OCI-LY1 (cell line): ENCODE results near the gene TMEM11.

Experiments
- H2AFZ ChIP-seq: fragments of 200-600 bp; sonication (generic), shearing (Covaris generic); 2 replicates; pipeline ENCODE4 v1.6.0; 2014; ENCODE audit warnings: antibody characterized with exemption, mild to moderate bottlenecking, low read length
- H3F3A ChIP-seq: fragments of 200-600 bp; sonication (generic), shearing (Covaris generic); 2 replicates; pipeline ENCODE4 v1.6.0; 2014; ENCODE audit warnings: mild to moderate bottlenecking, antibody characterized with exemption, low read length, moderate library complexity; ENCODE audit not compliant: insufficient read depth
- H3K27ac ChIP-seq: fragments of 200-600 bp; sonication (generic); 2 replicates; pipeline ENCODE4 v1.5.1; 2014; ENCODE audit warnings: low read length, mixed run types, mild to moderate bottlenecking, low read depth; ENCODE audit not compliant: poor library complexity, severe bottlenecking
- H3K27me3 ChIP-seq: fragments of 200-600 bp; sonication (generic); 2 replicates; pipeline ENCODE4 v1.6.0; 2014; ENCODE audit warnings: antibody characterized with exemption, mild to moderate bottlenecking, low read length, moderate library complexity; ENCODE audit not compliant: insufficient read depth
- H3K36me3 ChIP-seq: fragments of 200-600 bp; sonication (generic); 2 replicates; pipeline ENCODE4 v1.6.1; 2014; ENCODE audit warnings: mild to moderate bottlenecking, antibody characterized with exemption, low read length, moderate library complexity, mixed read lengths; ENCODE audit not compliant: insufficient read depth
- H3K4me1 ChIP-seq: fragments of 200-600 bp; sonication (generic); 2 replicates; pipeline ENCODE4 v1.5.1; 2014; ENCODE audit warnings: mild to moderate bottlenecking, low read length, moderate library complexity; ENCODE audit not compliant: insufficient read depth, severe bottlenecking
- H3K4me2 ChIP-seq: fragments of 200-600 bp; sonication (generic), shearing (Covaris generic); 2 replicates; pipeline ENCODE4 v1.6.1; 2014; ENCODE audit warnings: low read length
- H3K4me3 ChIP-seq: fragments of 200-600 bp; sonication (generic); 2 replicates; pipeline ENCODE4 v1.5.1; 2014; ENCODE audit warnings: low read length, low read depth, mild to moderate bottlenecking, mixed read lengths; ENCODE audit not compliant: poor library complexity, severe bottlenecking
- H3K79me2 ChIP-seq: fragments of 200-600 bp; shearing (Covaris generic); 2 replicates; pipeline ENCODE4 v1.6.1; 2016; ENCODE audit warnings: mixed run types, low read length, mixed read lengths; ENCODE audit not compliant: insufficient read depth
- H3K9ac ChIP-seq: fragments of 200-600 bp; sonication (generic), shearing (Covaris generic); 2 replicates; pipeline ENCODE4 v1.6.1; 2014; ENCODE audit warnings: mild to moderate bottlenecking, low read length, mixed read lengths
- H3K9me2 ChIP-seq: fragments of 200-600 bp; sonication (generic), shearing (Covaris generic); 2 replicates; pipeline ENCODE4 v1.6.1; 2014; ENCODE audit warnings: low read depth, mild to moderate bottlenecking, low read length, mixed read lengths
- H3K9me3 ChIP-seq: fragments of 200-600 bp; shearing (Covaris generic); 2 replicates; pipeline ENCODE4 v1.6.1; 2014; ENCODE audit warnings: low read length, mixed read lengths
- H4K20me1 ChIP-seq: fragments of 200-600 bp; sonication (generic), shearing (Covaris generic); 2 replicates; pipeline ENCODE4 v1.6.0; 2016; ENCODE audit warnings: mild to moderate bottlenecking, low read length; ENCODE audit not compliant: insufficient read depth
- EZH2 ChIP-seq: fragments of 200-600 bp; sonication (generic), shearing (Covaris generic); IDR thresholded peaks from 2 replicates; pipeline ENCODE4 v1.8.0; 2017; ENCODE audit warnings: borderline replicate concordance, mixed run types, mild to moderate bottlenecking, antibody characterized with exemption, low read length, moderate library complexity, mixed read lengths
- TF ChIP-seq, protein P1 (sequence below): fragments of 200-600 bp; sonication (generic), shearing (Covaris generic); IDR thresholded peaks from 2 replicates; pipeline ENCODE4 v1.5.1; 2017; ENCODE audit warnings: mild to moderate bottlenecking, antibody characterized with exemption, low read length, moderate library complexity, mixed read lengths

TMEM11 gene

DNA sequence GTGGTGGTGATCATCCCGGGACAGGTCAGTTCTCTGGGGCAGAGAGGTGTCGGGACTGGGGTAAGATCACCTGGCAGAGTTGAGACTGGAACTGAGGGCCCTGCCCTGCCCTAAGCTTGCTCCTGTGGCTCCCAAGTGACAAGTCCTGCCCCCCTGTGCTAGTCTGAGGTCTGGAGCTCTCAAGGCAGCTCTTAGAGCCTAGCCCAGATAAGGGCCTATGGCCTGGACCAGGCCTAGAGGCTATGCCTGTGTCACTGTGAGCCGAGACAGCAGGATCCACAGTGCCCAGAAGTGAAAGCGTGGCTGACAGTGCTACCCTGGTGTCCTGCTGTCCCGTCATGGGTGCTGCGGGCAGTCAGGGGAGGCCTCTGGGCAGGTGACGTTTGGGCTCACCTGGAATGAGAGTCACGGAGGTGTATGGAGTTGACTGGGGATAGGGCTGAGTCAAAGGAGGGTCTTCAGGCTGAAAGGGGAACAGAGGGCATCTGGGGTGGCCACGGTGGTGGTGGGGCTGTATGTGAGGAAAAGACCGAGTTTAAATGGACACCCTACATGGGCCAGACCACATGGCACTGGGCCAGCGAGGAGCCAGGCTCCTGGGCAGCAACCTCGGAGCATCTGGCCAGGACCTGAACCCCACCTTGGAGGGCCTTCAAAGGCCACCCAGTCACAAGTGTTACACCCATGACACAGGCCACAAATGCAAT is 33.7 kb upstream of the TMEM11 start:
- no peaks in the 10 kb centered on the region for H3K9me2 ChIP-seq
- H2AFZ ChIP-seq, result no peak overlapping the region
- H4K20me1 ChIP-seq, result no peaks in the 10 kb centered on the region
- H3K9me3 ChIP-seq, result no peaks in the 10 kb centered on the region
- H3K27me3 ChIP-seq, result peaks cover 4% of the 10 kb centered on the region; the same call in 1 of the 2 replicates
- no peak overlapping the region for H3K4me2 ChIP-seq
- H3K36me3 ChIP-seq, result no peaks in the 10 kb centered on the region
- peaks cover 6% of the 10 kb centered on the region for H3K4me1 ChIP-seq
- H3K79me2 ChIP-seq, result no peaks in the 10 kb centered on the region
- no peaks in the 10 kb centered on the region for H3F3A ChIP-seq
- no peak for TF ChIP-seq EZH2
- TF ChIP-seq, protein P1, sequence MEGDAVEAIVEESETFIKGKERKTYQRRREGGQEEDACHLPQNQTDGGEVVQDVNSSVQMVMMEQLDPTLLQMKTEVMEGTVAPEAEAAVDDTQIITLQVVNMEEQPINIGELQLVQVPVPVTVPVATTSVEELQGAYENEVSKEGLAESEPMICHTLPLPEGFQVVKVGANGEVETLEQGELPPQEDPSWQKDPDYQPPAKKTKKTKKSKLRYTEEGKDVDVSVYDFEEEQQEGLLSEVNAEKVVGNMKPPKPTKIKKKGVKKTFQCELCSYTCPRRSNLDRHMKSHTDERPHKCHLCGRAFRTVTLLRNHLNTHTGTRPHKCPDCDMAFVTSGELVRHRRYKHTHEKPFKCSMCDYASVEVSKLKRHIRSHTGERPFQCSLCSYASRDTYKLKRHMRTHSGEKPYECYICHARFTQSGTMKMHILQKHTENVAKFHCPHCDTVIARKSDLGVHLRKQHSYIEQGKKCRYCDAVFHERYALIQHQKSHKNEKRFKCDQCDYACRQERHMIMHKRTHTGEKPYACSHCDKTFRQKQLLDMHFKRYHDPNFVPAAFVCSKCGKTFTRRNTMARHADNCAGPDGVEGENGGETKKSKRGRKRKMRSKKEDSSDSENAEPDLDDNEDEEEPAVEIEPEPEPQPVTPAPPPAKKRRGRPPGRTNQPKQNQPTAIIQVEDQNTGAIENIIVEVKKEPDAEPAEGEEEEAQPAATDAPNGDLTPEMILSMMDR, result no peak
- no peak overlapping the region for H3K4me3 ChIP-seq
- no peak overlapping the region for H3K9ac ChIP-seq
- H3K27ac ChIP-seq, result no peak overlapping the region

DNA sequence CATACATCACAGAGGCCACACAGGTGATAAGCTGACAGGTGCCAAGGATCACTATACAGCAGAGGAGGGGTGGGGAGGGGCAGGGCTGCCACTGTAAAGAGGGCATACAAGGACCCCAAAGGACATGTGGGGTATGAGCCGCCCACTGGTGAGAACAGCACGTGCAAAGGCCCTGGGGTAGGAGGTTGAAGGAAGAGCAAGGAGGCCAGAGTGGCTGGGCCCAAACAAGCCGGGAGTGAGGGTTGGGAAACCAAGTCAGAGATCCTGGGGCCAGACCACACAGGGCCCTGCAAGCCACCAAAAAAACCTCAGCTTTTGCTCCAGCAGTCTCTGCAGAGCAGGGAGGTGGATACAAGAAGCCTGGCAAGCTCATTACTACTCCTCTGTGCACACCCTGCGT is 32.7 kb upstream of the TMEM11 start:
- H3K9ac ChIP-seq, result no peak overlapping the region
- H3F3A ChIP-seq, result no peaks in the 10 kb centered on the region
- H3K79me2 ChIP-seq, result no peaks in the 10 kb centered on the region
- TF ChIP-seq, protein P1, result no peak
- no peak for TF ChIP-seq EZH2
- H3K36me3 ChIP-seq, result no peaks in the 10 kb centered on the region
- no peaks in the 10 kb centered on the region for H3K4me1 ChIP-seq
- no peaks in the 10 kb centered on the region for H3K9me2 ChIP-seq
- H2AFZ ChIP-seq, result no peak overlapping the region
- no peak overlapping the region for H3K4me3 ChIP-seq
- no peaks in the 10 kb centered on the region for H3K27me3 ChIP-seq
- no peaks in the 10 kb centered on the region for H4K20me1 ChIP-seq
- no peak overlapping the region for H3K4me2 ChIP-seq
- H3K9me3 ChIP-seq, result no peaks in the 10 kb centered on the region
- H3K27ac ChIP-seq, result no peak overlapping the region

DNA sequence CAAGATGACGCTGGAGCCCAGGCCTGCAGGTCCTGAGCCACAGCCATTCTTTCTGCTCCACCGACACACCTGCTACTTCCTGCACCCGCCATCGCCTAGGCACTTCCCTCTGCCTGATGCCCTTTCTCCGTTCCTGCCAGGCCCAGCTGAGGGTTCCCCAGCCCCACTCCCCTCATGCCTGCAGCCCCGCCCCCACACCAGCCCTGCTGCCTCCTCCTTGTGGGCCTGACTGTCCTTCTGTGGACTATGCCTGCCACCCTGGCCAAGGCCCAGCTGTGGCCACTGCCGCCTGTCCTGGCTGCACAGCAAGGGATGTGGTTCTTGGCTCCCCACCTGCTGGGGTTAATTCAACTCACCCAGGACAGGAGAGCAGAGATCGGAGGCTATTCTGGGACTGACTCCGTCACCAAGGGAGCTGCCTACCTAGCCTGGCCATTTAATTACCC is 31.7 kb upstream of the TMEM11 start:
- Histone ChIP-seq H3K27me3 (no peaks in the 10 kb centered on the region; the same call in 1 of the 2 replicates), H3F3A (no peaks in the 10 kb centered on the region), H3K9me3 (no peaks in the 10 kb centered on the region), H3K79me2 (no peaks in the 10 kb centered on the region), H4K20me1 (no peaks in the 10 kb centered on the region), H3K4me2 (no peak overlapping the region), H3K4me3 (no peak overlapping the region), H3K27ac (no peak overlapping the region), H3K9me2 (no peaks in the 10 kb centered on the region), H3K4me1 (no peaks in the 10 kb centered on the region), H3K9ac (no peak overlapping the region), H3K36me3 (no peaks in the 10 kb centered on the region), H2AFZ (no peak overlapping the region)
- TF ChIP-seq, protein P1, result no peak
- no peak for TF ChIP-seq EZH2
